ENCODE results near the gene TMEM121B.

Gene TMEM121B

GRCh38 chr22:17113600-17113999 lies 7.6 kb downstream of the TMEM121B start:
- peaks cover 0 to 4% (median 0%) of the 10 kb centered on the region in 5 experiments for H3K27me3 ChIP-seq (replicated peaks in 2 of 5; ENCODE audit: control insufficient read depth in 4 of 5, insufficient read depth in 5 of 5, low read length in 4 of 5)
- no peaks in the 10 kb centered on the region for H3K9me3 ChIP-seq (ENCODE audit: control extremely low read depth in 1 of 5, control insufficient read depth in 4 of 5, insufficient read depth in 2 of 5, low read depth in 1 of 5, low read length in 4 of 5)
- peaks cover under 1 to 30% (median 8%) of the 10 kb centered on the region in 4 experiments for H3K36me3 ChIP-seq (ENCODE audit: control insufficient read depth in 4 of 4, insufficient read depth in 4 of 4, low read length in 3 of 4)
- no peak overlapping the region for H3K27ac ChIP-seq (ENCODE audit: insufficient read depth in 1 of 2, low read depth in 1 of 2, low read length in 2 of 2, poor library complexity in 1 of 2, severe bottlenecking in 2 of 2)
- ChIA-PET POLR2A (no interaction called here), CTCF (interaction anchor here (1.9 to 2.2 kb wide), 2 partner anchors 15 to 39 kb away, joined by 4 to 5 read pairs; no protein-coding TSS in a partner anchor)
- no peak overlapping the region for H3K4me3 ChIP-seq (ENCODE audit: control insufficient read depth in 1 of 7, extremely low read depth in 1 of 7, insufficient read depth in 4 of 7, low read depth in 2 of 7, low read length in 6 of 7)
- DNase-seq: no peak
- 96% methylated on average over 8 of the region's 8 CpGs for WGBS (ENCODE audit: insufficient coverage)
- peaks cover 29 to 71% (median 51%) of the 10 kb centered on the region in 4 experiments for H3K4me1 ChIP-seq (ENCODE audit: control extremely low read depth in 1 of 4, control insufficient read depth in 4 of 4, insufficient read depth in 4 of 4, low read length in 3 of 4)

DNA sequence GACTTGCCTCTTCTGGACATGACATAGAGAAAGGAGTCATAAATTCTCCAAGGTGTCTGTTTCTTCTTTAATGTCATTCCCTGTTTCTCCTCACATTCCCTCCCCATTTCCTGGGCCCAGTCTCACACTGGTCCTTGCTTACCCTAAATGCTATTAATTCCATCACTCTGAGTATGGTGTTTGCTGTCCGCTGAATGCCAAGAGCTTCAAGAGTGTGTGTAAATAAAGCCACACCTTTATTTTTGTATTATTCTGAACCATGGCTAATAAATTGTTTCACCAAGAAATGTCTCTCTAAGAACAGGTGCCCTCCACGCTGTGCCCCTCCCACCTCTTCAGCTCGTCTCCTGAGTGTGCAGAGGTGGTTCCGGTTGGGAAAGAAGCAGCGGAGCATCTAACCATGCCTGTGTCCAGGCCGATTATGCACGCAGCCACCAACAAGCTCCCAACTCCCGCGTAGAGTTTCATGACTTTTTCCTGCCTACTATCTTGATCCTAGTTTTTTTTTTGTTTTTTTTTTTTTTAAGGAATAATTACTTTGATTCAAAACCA lies 8.6 kb downstream of the TMEM121B start:
- peaks cover 25 to 71% (median 50%) of the 10 kb centered on the region in 4 experiments for H3K4me1 ChIP-seq (ENCODE audit: control extremely low read depth in 1 of 4, control insufficient read depth in 4 of 4, insufficient read depth in 4 of 4, low read length in 3 of 4)
- POLR2A ChIA-PET: no interaction called here
- H3K27me3 ChIP-seq (replicated peaks in 2 of 5; ENCODE audit: control insufficient read depth in 4 of 5, insufficient read depth in 5 of 5, low read length in 4 of 5): peaks cover 0 to 2% (median 0%) of the 10 kb centered on the region in 5 experiments
- no peaks in the 10 kb centered on the region for H3K9me3 ChIP-seq (ENCODE audit: control extremely low read depth in 1 of 5, control insufficient read depth in 4 of 5, insufficient read depth in 2 of 5, low read depth in 1 of 5, low read length in 4 of 5)
- H3K4me3 ChIP-seq (ENCODE audit: control insufficient read depth in 1 of 7, extremely low read depth in 1 of 7, insufficient read depth in 4 of 7, low read depth in 2 of 7, low read length in 6 of 7): no peak overlapping the region
- H3K27ac ChIP-seq (ENCODE audit: insufficient read depth in 1 of 2, low read depth in 1 of 2, low read length in 2 of 2, poor library complexity in 1 of 2, severe bottlenecking in 2 of 2): no peak overlapping the region
- DNase-seq: no peak
- peaks cover 2 to 40% (median 12%) of the 10 kb centered on the region in 4 experiments for H3K36me3 ChIP-seq (ENCODE audit: control insufficient read depth in 4 of 4, insufficient read depth in 4 of 4, low read length in 3 of 4)
- CTCF ChIA-PET: interaction anchor here (0.6 to 2.2 kb wide), 3 partner anchors 14 to 756 kb away, joined by 3 to 5 read pairs (median 4); no protein-coding TSS in a partner anchor
- WGBS (ENCODE audit: insufficient coverage): 95% methylated on average over 4 of the region's 9 CpGs

- Histone ChIP-seq H3K27ac (ENCODE audit: insufficient read depth in 1 of 2, low read depth in 1 of 2, low read length in 2 of 2, poor library complexity in 1 of 2, severe bottlenecking in 2 of 2) (no peak overlapping the region), H3K4me3 (ENCODE audit: control insufficient read depth in 1 of 7, extremely low read depth in 1 of 7, insufficient read depth in 4 of 7, low read depth in 2 of 7, low read length in 6 of 7) (no peak overlapping the region), H3K9me3 (ENCODE audit: control extremely low read depth in 1 of 5, control insufficient read depth in 4 of 5, insufficient read depth in 2 of 5, low read depth in 1 of 5, low read length in 4 of 5) (no peaks in the 10 kb centered on the region), H3K4me1 (ENCODE audit: control extremely low read depth in 1 of 4, control insufficient read depth in 4 of 4, insufficient read depth in 4 of 4, low read length in 3 of 4) (peaks cover 25 to 71% (median 50%) of the 10 kb centered on the region in 4 experiments), H3K27me3 (replicated peaks in 2 of 5; ENCODE audit: control insufficient read depth in 4 of 5, insufficient read depth in 5 of 5, low read length in 4 of 5) (peaks cover 0 to 2% (median 0%) of the 10 kb centered on the region in 5 experiments), H3K36me3 (ENCODE audit: control insufficient read depth in 4 of 4, insufficient read depth in 4 of 4, low read length in 3 of 4) (peaks cover 2 to 49% (median 12%) of the 10 kb centered on the region in 4 experiments)
- DNase-seq: no peak
- 96% methylated on average over 12 of the region's 13 CpGs for WGBS (ENCODE audit: insufficient coverage)
- ChIA-PET CTCF (interaction anchor here (1.7 kb wide), 1 partner anchor 60 kb away, joined by 4 read pairs; no protein-coding TSS in a partner anchor), POLR2A (no interaction called here)
These were observed 10.2 kb downstream of the TMEM121B start for GRCh38 chr22:17110791-17111550.

DNA sequence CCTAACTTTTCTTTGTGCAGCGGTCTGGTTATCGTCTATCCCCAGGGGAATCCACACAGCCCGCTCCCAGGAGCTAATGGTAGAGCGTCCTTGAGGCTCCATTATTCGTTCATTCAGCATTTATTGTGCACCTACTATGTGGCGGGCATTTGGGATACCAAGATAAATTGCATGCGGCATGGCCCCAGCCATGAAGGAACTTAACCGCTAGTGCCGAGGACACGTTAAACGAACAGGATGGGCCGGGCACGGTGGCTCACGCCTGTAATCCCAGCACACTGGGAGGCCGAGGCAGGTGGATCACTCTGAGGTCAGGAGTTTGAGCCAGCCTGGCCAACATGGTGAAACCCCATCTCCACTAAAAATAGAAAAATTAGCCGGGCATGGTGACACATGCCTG lies 11.2 kb downstream of the TMEM121B start:
- DNase-seq: no peak

GRCh38 chr22:17109113-17109865 lies 11.9 kb downstream of the TMEM121B start:
- no peak for DNase-seq
- peaks cover 15 to 71% (median 48%) of the 10 kb centered on the region in 4 experiments for H3K4me1 ChIP-seq (ENCODE audit: control extremely low read depth in 1 of 4, control insufficient read depth in 4 of 4, insufficient read depth in 4 of 4, low read length in 3 of 4)
- H3K27ac ChIP-seq (ENCODE audit: insufficient read depth in 1 of 2, low read depth in 1 of 2, low read length in 2 of 2, poor library complexity in 1 of 2, severe bottlenecking in 2 of 2): no peak overlapping the region
- ChIA-PET CTCF (interaction anchor here (1.7 kb wide), 1 partner anchor 62 kb away, joined by 4 read pairs; no protein-coding TSS in a partner anchor), POLR2A (no interaction called here)
- 97% methylated on average over 39 of the region's 42 CpGs for WGBS (ENCODE audit: insufficient coverage)
- H3K36me3 ChIP-seq (ENCODE audit: control insufficient read depth in 4 of 4, insufficient read depth in 4 of 4, low read length in 3 of 4): peaks cover 2 to 66% (median 23%) of the 10 kb centered on the region in 4 experiments
- H3K4me3 ChIP-seq (ENCODE audit: control insufficient read depth in 1 of 7, extremely low read depth in 1 of 7, insufficient read depth in 4 of 7, low read depth in 2 of 7, low read length in 6 of 7): no peak overlapping the region
- peaks cover 0 to 5% (median 2%) of the 10 kb centered on the region in 5 experiments for H3K27me3 ChIP-seq (replicated peaks in 2 of 5; ENCODE audit: control insufficient read depth in 4 of 5, insufficient read depth in 5 of 5, low read length in 4 of 5)
- H3K9me3 ChIP-seq (ENCODE audit: control extremely low read depth in 1 of 5, control insufficient read depth in 4 of 5, insufficient read depth in 2 of 5, low read depth in 1 of 5, low read length in 4 of 5): no peaks in the 10 kb centered on the region

More for the DNA sequence above, 11.2 kb downstream of the TMEM121B start:
- 91% methylated on average over 15 of the region's 16 CpGs for WGBS (ENCODE audit: insufficient coverage)
- Histone ChIP-seq H3K4me1 (ENCODE audit: control extremely low read depth in 1 of 4, control insufficient read depth in 4 of 4, insufficient read depth in 4 of 4, low read length in 3 of 4) (peaks cover 17 to 71% (median 50%) of the 10 kb centered on the region in 4 experiments), H3K36me3 (ENCODE audit: control insufficient read depth in 4 of 4, insufficient read depth in 4 of 4, low read length in 3 of 4) (peaks cover 2 to 59% (median 19%) of the 10 kb centered on the region in 4 experiments), H3K4me3 (ENCODE audit: control insufficient read depth in 1 of 7, extremely low read depth in 1 of 7, insufficient read depth in 4 of 7, low read depth in 2 of 7, low read length in 6 of 7) (no peak overlapping the region), H3K9me3 (ENCODE audit: control extremely low read depth in 1 of 5, control insufficient read depth in 4 of 5, insufficient read depth in 2 of 5, low read depth in 1 of 5, low read length in 4 of 5) (no peaks in the 10 kb centered on the region), H3K27ac (ENCODE audit: insufficient read depth in 1 of 2, low read depth in 1 of 2, low read length in 2 of 2, poor library complexity in 1 of 2, severe bottlenecking in 2 of 2) (no peak overlapping the region), H3K27me3 (replicated peaks in 2 of 5; ENCODE audit: control insufficient read depth in 4 of 5, insufficient read depth in 5 of 5, low read length in 4 of 5) (peaks cover 0 to 2% (median 0%) of the 10 kb centered on the region in 5 experiments)
- ChIA-PET POLR2A (no interaction called here), CTCF (interaction anchor here (0.6 to 1.7 kb wide), 2 partner anchors 61 to 212 kb away, joined by 3 to 4 read pairs; no protein-coding TSS in a partner anchor)

GRCh38 chr22:17108256-17109112 lies 12.7 kb downstream of the TMEM121B start:
- ChIA-PET CTCF (interaction anchor here (1.1 to 2.5 kb wide), 3 partner anchors 8 to 63 kb away, joined by 3 to 11 read pairs (median 7); no protein-coding TSS in a partner anchor), POLR2A (no interaction called here)
- Histone ChIP-seq H3K4me3 (ENCODE audit: control insufficient read depth in 1 of 7, extremely low read depth in 1 of 7, insufficient read depth in 4 of 7, low read depth in 2 of 7, low read length in 6 of 7) (no peak overlapping the region), H3K27ac (ENCODE audit: insufficient read depth in 1 of 2, low read depth in 1 of 2, low read length in 2 of 2, poor library complexity in 1 of 2, severe bottlenecking in 2 of 2) (no peak overlapping the region), H3K27me3 (replicated peaks in 2 of 5; ENCODE audit: control insufficient read depth in 4 of 5, insufficient read depth in 5 of 5, low read length in 4 of 5) (peaks cover 0 to 5% (median 2%) of the 10 kb centered on the region in 5 experiments), H3K36me3 (ENCODE audit: control insufficient read depth in 4 of 4, insufficient read depth in 4 of 4, low read length in 3 of 4) (peaks cover 2 to 68% (median 25%) of the 10 kb centered on the region in 4 experiments), H3K9me3 (ENCODE audit: control extremely low read depth in 1 of 5, control insufficient read depth in 4 of 5, insufficient read depth in 2 of 5, low read depth in 1 of 5, low read length in 4 of 5) (no peaks in the 10 kb centered on the region), H3K4me1 (ENCODE audit: control extremely low read depth in 1 of 4, control insufficient read depth in 4 of 4, insufficient read depth in 4 of 4, low read length in 3 of 4) (peaks cover 15 to 67% (median 43%) of the 10 kb centered on the region in 4 experiments)
- 99% methylated on average over 66 of the region's 66 CpGs for WGBS (ENCODE audit: insufficient coverage)
- no peak for DNase-seq
